Stomach (tissue), 9 donors: Measurements from ENCODE around the gene NXN. TPM values are rescaled to one million over a fixed set of nuclear protein-coding genes. Genes with fewer than 3 reads are reported as not detected.
"Not testable (repeated sequence)": the region's sequence is repeated elsewhere in the genome, so short reads cannot be mapped to it uniquely, and the experiment has no call there.

Source experiments
- DNase-seq, 2 donors: peaks; one replicate each; pipeline versions ENCODE4 v3.0.0 to v3.0.0-alpha.2; 2013 to 2019
- H3K27ac ChIP-seq, 5 donors: fragments of 200-600 bp in 4 of 5; sonication (generic) in 4 of 5; one replicate each; pipeline ENCODE4 v1.5.1; 2013 to 2019; ENCODE audit warnings: mild to moderate bottlenecking in 1 of 5, moderate library complexity in 1 of 5
- H3K27me3 ChIP-seq, 3 donors: fragments of 200-600 bp; sonication (generic); one replicate each; pipeline ENCODE4 v1.5.1; 2017 to 2019; ENCODE audit warnings: mixed run types in 1 of 3
- H3K36me3 ChIP-seq, 4 donors: fragments of 200-600 bp; sonication (generic); 1 replicate in 3 of 4; 2 replicates in 1 of 4; pipeline ENCODE4 v1.5.1; 2016 to 2019
- H3K4me1 ChIP-seq, 4 donors: fragments of 200-600 bp; sonication (generic); one replicate each; pipeline ENCODE4 v1.5.1; 2016 to 2019
- H3K4me3 ChIP-seq, 4 donors: fragments of 200-600 bp; sonication (generic) in 3 of 4; one replicate each; pipeline ENCODE4 v1.5.1; 2016 to 2019; ENCODE audit warnings: mild to moderate bottlenecking in 1 of 4
- H3K9me3 ChIP-seq, 4 donors: fragments of 200-600 bp; sonication (generic); one replicate each; pipeline ENCODE4 v1.5.1; 2016 to 2019
- EP300 ChIP-seq: sonication (generic); formaldehyde crosslinking; IDR thresholded peaks from one replicate; pipeline ENCODE4 v1.6.1; 2017; ENCODE audit warnings: antibody characterized with exemption
- POLR2A ChIP-seq, 4 donors: fragments of 450-650 bp; IDR thresholded peaks; one replicate each; pipeline ENCODE4 v1.6.1; 2016; ENCODE audit warnings: antibody characterized with exemption in 4 of 4, control low read depth in 2 of 4, mild to moderate bottlenecking in 1 of 4, moderate library complexity in 1 of 4
- POLR2AphosphoS5 ChIP-seq, 3 donors: sonication (generic); formaldehyde crosslinking; IDR thresholded peaks; one replicate each; pipeline ENCODE4 v1.6.1; 2016; ENCODE audit warnings: antibody characterized with exemption in 3 of 3
- WGBS, 5 donors: extraction: QIAGEN DNeasy Blood & Tissue Kit in 3 of 5; methylation state at CpG; one replicate each; pipeline versions ENCODE4 v1.1.5 to v1.1.7; 2013 to 2018; 5-methylcytosine and 5-hydroxymethylcytosine counted together
- intact Hi-C: fragments of 100-400 bp; cut with DNase I; formaldehyde crosslinking; loops from one replicate; pipeline ENCODE4 v1.15.1; 2023; ENCODE audit warnings: low total_unique reads
- polyA plus RNA-seq, 3 donors: library from polyadenylated mRNA; stranded (reverse); fragments of 200-250 nt; gene quantifications; one replicate each; pipeline ENCODE4 v1.2.3, GENCODE V29; 2013
- total RNA-seq, 5 donors: library from RNA; depleted of rRNA; stranded (reverse); fragments of >200 nt; gene quantifications; one replicate each; pipeline versions ENCODE4 v1.1.0 to v1.2.3, GENCODE V29; 2014 to 2016
- TF ChIP-seq, protein P1 (sequence below), 7 experiments: fragments of 450-650 bp in 4 of 7; fragments of 200-600 bp in 3 of 7; sonication (generic) in 3 of 7; IDR thresholded peaks; one replicate each; pipeline ENCODE4 v1.5.1; 2016 to 2019; ENCODE audit warnings: antibody characterized with exemption in 7 of 7, control low read depth in 2 of 7, mild to moderate bottlenecking in 1 of 7
- donor health status: healthy with polysubstance abuse.
- donor health status: Bipolar disorder and iron deficiency.
- donor health status: healthy.

Gene NXN
- total and polyA plus RNA-seq, 8 donors, result 17.9 to 47.8 (median 25.1) TPM

- Histone ChIP-seq H3K27me3 (peaks cover 0 to 24% (median 12%) of the 10 kb centered on the region in 3 donors), H3K36me3 (no peaks in the 10 kb centered on the region), H3K9me3 (no peaks in the 10 kb centered on the region), H3K4me3 (peak overlapping the region; percentile 75 to 90 (median 81)), H3K4me1 (peaks cover 20 to 54% (median 36%) of the 10 kb centered on the region in 4 donors), H3K27ac (peak overlapping the region; percentile 6 to 95 (median 81))
- intact Hi-C loops, result no loop called here
- TF ChIP-seq POLR2AphosphoS5 (IDR thresholded peaks at IDR 0.05) (peak in 2 of 3 donors; percentile 20 to 28), POLR2A (IDR thresholded peaks at IDR 0.05) (no peak), EP300 (no peak)
- TF ChIP-seq, protein P1, sequence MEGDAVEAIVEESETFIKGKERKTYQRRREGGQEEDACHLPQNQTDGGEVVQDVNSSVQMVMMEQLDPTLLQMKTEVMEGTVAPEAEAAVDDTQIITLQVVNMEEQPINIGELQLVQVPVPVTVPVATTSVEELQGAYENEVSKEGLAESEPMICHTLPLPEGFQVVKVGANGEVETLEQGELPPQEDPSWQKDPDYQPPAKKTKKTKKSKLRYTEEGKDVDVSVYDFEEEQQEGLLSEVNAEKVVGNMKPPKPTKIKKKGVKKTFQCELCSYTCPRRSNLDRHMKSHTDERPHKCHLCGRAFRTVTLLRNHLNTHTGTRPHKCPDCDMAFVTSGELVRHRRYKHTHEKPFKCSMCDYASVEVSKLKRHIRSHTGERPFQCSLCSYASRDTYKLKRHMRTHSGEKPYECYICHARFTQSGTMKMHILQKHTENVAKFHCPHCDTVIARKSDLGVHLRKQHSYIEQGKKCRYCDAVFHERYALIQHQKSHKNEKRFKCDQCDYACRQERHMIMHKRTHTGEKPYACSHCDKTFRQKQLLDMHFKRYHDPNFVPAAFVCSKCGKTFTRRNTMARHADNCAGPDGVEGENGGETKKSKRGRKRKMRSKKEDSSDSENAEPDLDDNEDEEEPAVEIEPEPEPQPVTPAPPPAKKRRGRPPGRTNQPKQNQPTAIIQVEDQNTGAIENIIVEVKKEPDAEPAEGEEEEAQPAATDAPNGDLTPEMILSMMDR (IDR thresholded peaks at IDR 0.05), result no peak
- DNase-seq, result peak; percentile 32 to 65
- 4 to 13% (median 4%) methylated on average over 34 to 70 of the region's 72 CpGs for WGBS, 5 donors
Observed at GRCh38 chr17:978103-979093, 1.2 kb downstream of the NXN start.

DNA sequence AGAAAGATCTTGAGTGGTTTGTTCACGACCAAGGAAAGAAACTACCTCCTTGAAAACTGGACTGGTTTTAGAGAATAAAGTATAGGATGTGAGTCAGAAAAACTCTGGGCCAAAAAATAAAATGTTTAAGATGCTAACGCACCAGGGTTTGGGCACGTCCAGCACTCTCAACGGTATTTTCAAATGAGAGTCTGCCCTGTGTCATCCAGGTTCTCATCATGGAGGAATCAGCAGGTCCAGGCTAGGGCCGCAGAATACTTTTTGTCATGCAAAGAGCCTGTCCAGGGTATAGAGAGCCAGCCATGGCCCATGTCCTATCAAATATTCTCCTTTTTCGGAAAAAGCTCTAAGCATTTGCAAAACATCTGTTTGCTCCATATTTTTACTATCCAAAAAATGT lies 2.4 kb downstream of the NXN start:
- DNase-seq, result no peak
- no peaks in the 10 kb centered on the region for H3K36me3 ChIP-seq
- H3K4me3 ChIP-seq, result peak overlapping the region in 3 of 4 donors; percentile 75 to 90 (median 85)
- peaks cover 0 to 24% (median 12%) of the 10 kb centered on the region in 3 donors for H3K27me3 ChIP-seq
- 72 to 89% (median 77%) methylated on average over 6 of the region's 6 CpGs for WGBS, 5 donors
- TF ChIP-seq POLR2AphosphoS5 (IDR thresholded peaks at IDR 0.05), result peak in 1 of 3 donors; percentile 8
- TF ChIP-seq EP300, result no peak
- no peaks in the 10 kb centered on the region for H3K9me3 ChIP-seq
- peaks cover 20 to 54% (median 36%) of the 10 kb centered on the region in 4 donors for H3K4me1 ChIP-seq
- H3K27ac ChIP-seq, result peak overlapping the region in 3 of 5 donors; percentile 73 to 95 (median 83)
- intact Hi-C loops, result no loop called here

DNA sequence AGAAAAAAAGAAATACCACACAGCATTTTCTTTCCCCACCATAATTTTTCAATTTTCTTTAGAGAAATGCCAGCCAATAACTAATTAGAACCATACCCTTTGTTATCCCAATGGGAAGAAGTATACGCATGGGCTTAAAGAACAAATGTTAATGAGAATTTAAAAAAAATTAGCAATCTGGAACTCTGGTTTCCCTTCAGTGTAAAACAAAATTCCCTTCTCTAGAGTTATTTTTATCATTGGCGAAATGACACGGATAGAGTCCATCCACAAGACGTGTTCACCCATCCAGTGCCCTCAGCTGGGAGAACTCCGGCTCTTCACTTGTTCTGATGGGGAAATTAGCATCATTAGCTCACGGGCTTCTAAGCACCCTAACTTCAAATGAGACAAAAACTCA lies 3.3 kb downstream of the NXN start:
- TF ChIP-seq POLR2A (IDR thresholded peaks at IDR 0.05) (no peak), EP300 (no peak), POLR2AphosphoS5 (IDR thresholded peaks at IDR 0.05) (no peak)
- Histone ChIP-seq H3K4me1 (peaks cover 20 to 54% (median 36%) of the 10 kb centered on the region in 4 donors), H3K27me3 (peaks cover 0 to 24% (median 12%) of the 10 kb centered on the region in 3 donors), H3K4me3 (no peak overlapping the region), H3K27ac (peak overlapping the region in 3 of 5 donors; percentile 35 to 95 (median 83)), H3K9me3 (no peaks in the 10 kb centered on the region), H3K36me3 (no peaks in the 10 kb centered on the region)
- intact Hi-C loops, result no loop called here
- 82 to 93% (median 85%) methylated on average over 6 of the region's 6 CpGs for WGBS, 5 donors
- DNase-seq, result no peak

GRCh38 chr17:975371-975915 lies 4.1 kb downstream of the NXN start:
- DNase-seq, result no peak
- Histone ChIP-seq H3K36me3 (no peaks in the 10 kb centered on the region), H3K27me3 (peaks cover 0 to 24% (median 12%) of the 10 kb centered on the region in 3 donors), H3K27ac (peak overlapping the region in 4 of 5 donors; percentile 35 to 95 (median 60)), H3K4me1 (peaks cover 16 to 53% (median 32%) of the 10 kb centered on the region in 4 donors), H3K4me3 (no peak overlapping the region), H3K9me3 (no peaks in the 10 kb centered on the region)
- TF ChIP-seq EP300 (no peak), POLR2AphosphoS5 (IDR thresholded peaks at IDR 0.05) (no peak), POLR2A (IDR thresholded peaks at IDR 0.05) (no peak)
- TF ChIP-seq, protein P1 (IDR thresholded peaks at IDR 0.05), result no peak
- 61 to 83% (median 69%) methylated on average over 5 of the region's 5 CpGs for WGBS, 5 donors
- intact Hi-C loops, result no loop called here

GRCh38 chr17:974778-975177 lies 4.8 kb downstream of the NXN start:
- H3K9me3 ChIP-seq, H3K36me3 ChIP-seq, intact Hi-C loops, H3K4me3 ChIP-seq, DNase-seq: not testable (repeated sequence)
- 83 to 93% (median 87%) methylated on average over 2 of the region's 2 CpGs for WGBS, 5 donors
- peaks cover 0 to 24% (median 12%) of the 10 kb centered on the region in 3 donors for H3K27me3 ChIP-seq
- H3K4me1 ChIP-seq, result peaks cover 10 to 53% (median 30%) of the 10 kb centered on the region in 4 donors
- peak overlapping the region in 2 of 5 donors; percentile 37 to 95 for H3K27ac ChIP-seq
